GM19193 (cell line): ENCODE measurements around the gene NABP2.

Source experiments
- POLR2A ChIP-seq: IDR thresholded peaks from 4 replicates; pipeline ENCODE4 v1.6.1; 2011; ENCODE audit not compliant: insufficient read depth, insufficient read length; ENCODE audit errors: extremely low read depth

The NABP2 gene

DNA sequence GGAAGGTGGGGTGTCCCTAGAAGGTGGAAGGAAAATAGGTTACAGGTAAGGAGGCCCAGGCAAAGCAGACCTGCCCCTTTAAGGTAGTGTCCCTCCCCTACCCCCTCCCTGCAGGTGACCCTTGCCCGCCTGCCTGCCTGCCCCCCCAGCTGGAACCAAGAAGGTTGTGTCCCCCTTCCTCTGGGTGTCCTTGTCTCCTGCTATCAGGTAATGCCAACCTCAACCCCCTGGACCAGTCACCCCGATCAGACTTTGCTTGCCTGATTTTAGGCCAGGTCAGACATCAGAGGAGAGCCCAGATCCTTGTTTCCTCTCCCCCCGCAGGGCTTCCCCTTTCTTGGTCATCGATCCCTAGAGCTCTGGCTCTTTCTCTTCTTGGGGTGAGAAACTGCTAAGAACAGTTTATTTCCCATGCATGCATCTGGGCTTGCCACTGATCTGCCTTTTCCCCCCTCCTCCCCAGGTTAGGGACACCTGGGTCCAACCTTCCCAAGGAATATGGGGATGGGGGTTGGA, 5.8 kb downstream of the NABP2 start, which contains the start of gene SLC39A5:
Gene SLC39A5 (plus strand): TSS at position 136 of the 516 bp plus-strand sequence. CDS start 1,224 bp downstream, outside the sequence.
- no peak for TF ChIP-seq POLR2A

GRCh38 chr12:56230432-56231183, 6.5 kb downstream of the NABP2 start:
- TF ChIP-seq POLR2A, result no peak

GRCh38 chr12:56231184-56231582, 7.0 kb downstream of the NABP2 start:
- TF ChIP-seq POLR2A, result no peak

GRCh38 chr12:56234746-56235436, 10.7 kb downstream of the NABP2 start:
- no peak for TF ChIP-seq POLR2A

DNA sequence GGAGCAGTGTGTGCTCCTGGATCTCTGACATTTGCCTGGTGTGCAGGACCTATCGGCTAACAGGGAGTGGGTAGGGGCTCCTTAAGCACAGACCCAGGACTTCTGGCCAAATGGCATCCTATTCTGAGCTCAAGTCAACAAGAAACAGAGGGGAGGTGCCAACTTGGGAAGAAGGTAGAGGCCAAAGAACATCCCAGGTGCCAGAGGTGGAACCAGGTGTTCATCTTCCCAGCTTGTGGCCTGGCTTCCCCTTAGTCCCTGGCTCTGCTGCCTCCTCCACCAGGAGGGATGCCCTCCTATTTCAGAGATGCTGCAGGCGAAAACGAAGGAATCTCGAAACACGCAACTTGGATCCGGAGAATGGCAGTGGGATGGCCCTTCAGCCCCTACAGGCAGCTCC, 11.9 kb downstream of the NABP2 start:
- TF ChIP-seq POLR2A, result no peak

GRCh38 chr12:56236985-56237384, 12.8 kb downstream of the NABP2 start:
- TF ChIP-seq POLR2A, result no peak

- TF ChIP-seq POLR2A, result no peak
These were observed 13.4 kb downstream of the NABP2 start for GRCh38 chr12:56237552-56237951.

DNA sequence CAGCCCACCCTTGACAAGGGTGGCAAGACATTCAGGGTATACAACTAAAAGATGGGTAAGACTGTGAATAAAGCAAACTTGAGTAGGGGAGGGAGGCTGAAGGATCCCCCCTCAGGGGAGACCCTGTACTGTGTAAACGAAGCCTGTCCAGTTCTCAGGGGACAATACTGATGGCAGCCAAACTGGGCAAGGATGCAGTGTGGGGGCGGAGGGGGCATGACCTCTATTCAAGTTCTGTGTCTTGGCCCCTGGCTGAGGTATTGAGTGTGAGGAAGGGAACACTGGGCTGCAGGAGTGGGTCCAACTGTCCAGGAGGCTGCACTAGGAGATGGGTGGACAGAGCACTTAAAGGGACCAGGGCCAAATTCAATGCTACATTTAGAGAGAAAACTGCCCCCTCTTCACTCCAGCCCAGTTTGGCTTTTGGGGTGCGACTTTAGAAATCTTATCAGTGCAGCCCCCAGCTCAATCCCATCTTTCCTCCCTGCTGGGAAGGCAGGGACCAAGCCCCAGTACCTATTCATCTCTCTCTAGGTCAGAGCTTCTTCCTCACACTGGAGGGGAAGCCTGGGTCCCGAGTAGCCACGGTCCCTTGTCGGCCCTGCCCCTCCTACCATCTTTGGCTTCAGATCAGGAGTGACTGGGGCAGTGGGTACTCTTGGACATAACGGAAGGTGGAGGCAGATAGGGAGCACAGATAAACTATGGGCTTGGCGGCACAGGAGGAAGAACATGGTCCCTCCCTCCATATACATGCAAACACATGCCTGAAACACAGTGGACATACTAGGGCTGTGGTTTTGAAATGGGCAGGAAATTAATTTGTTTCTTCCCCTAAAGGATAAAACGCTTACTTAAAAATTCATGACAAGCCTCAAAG, 17.5 kb downstream of the NABP2 start:
- TF ChIP-seq POLR2A, result no peak

- no peak for TF ChIP-seq POLR2A
These were observed 18.8 kb downstream of the NABP2 start for GRCh38 chr12:56242986-56243385.

DNA sequence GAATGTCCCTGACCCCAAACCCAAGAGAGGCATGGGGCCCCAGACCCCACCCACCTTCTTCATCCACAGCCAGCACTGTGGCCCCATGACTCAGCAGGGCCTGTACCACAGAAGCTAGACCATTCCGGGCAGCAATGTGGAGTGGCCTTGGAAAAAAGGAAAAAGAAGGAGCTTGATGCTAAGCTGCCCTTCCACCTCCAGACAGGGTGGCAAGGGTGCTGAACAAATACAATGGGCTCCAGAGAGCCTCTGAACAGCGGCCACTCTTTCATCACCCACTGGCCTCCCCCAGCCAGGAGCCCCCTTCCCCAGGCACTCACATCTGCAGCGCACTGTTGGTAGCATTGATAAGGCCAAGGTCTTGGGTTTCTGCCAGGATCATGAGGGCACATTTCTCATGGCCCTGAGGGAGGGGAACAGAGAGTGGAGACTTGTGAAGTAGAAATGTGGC, 19.6 kb downstream of the NABP2 start:
- TF ChIP-seq POLR2A, result no peak

- TF ChIP-seq POLR2A, result no peak
These were observed 20.4 kb downstream of the NABP2 start for GRCh38 chr12:56244494-56244893.

- TF ChIP-seq POLR2A, result no peak
These were observed 23.8 kb downstream of the NABP2 start for GRCh38 chr12:56247923-56248322.

DNA sequence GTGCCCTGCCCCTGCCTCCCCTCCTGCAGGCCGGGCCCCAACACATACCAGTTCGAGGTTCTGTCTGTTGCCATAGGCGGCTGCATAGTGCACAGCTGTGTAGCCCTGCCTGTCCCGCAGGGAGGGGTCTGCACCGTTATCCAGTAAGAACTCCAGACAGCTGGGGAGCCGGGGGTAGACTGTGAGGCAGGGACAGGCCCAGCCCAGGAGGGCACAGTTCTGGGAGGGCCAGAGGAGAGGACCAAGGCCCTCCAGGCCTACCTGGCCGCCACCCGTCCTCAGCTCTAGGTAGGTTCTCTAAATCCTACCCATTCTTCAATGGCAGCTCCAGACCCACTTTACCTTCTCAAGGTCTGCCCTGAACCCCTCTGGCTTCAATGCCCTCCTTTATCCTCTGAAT, 24.6 kb downstream of the NABP2 start:
- TF ChIP-seq POLR2A, result no peak

DNA sequence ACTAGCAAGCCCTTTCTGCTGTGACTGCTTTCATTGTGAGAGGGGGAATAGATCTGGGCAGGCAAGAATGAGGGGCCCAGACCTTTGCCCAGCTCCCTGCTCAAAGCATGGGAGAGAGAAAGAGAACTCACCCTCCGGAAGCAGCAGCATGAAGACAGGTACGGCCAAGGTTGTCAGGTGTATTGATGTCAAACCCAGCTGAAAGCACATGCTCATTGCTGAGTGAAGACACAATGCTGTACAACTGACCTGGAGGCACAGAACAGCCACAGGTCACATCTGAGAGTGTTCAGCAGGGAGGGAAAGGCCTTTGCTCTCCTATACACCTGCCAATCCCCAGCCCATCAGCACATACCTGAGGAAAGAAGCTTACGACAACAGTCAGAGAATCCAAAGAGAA, 28.5 kb downstream of the NABP2 start:
- no peak for TF ChIP-seq POLR2A

GRCh38 chr12:56253091-56253490, 28.9 kb downstream of the NABP2 start:
- TF ChIP-seq POLR2A, result no peak

DNA sequence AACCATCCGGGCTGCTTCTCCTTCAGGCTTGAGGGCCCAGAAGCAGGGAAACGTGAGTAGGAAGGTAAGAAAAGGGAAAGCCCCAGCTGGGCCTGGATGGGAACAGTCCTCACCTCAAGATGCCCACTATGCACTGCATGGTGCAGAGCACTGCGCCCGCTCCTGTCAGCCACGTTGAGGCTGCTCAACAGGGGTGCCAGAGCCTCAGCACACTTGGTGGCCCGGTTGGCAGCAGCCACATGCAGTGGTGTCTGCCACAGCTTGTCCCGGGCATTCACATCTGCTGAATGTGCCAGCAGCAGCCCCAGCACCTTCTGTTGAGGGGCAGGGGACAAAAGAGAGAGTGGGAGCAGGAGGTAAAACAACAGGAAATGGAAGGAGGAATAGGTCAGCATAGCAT, 31.5 kb downstream of the NABP2 start:
- TF ChIP-seq POLR2A, result no peak
